Activated CD4-positive, alpha-beta T cell treated with anti-CD3 and anti-CD28 coated beads, Interleukin-2, amount 10 ng/mL, durations not matched to agents 7 days and 5 days (primary cell): Measurements from ENCODE around the gene TMEM132C. TPM values are rescaled to one million over a fixed set of nuclear protein-coding genes. Genes with fewer than 3 reads are reported as not detected.

Experiments
- CTCF ChIA-PET: fragments of 350-600 bp; sonication (Branson Sonifier 250); formaldehyde crosslinking; loops from one replicate; lab custom pipeline; 2021; ENCODE audit warnings: antibody characterized with exemption; lab: Charles Lee
- POLR2A ChIA-PET: fragments of 350-600 bp; sonication (Branson Sonifier 250); formaldehyde crosslinking; loops from one replicate; lab custom pipeline; 2021; ENCODE audit warnings: antibody characterized with exemption; lab: Charles Lee
- DNase-seq: peaks from one replicate; pipeline ENCODE4 v3.0.0-alpha.2; 2020
- H3K27ac Mint-ChIP-seq: one replicate; pipeline ENCODE4 v1.8.0; 2021; ENCODE audit warnings: mild to moderate bottlenecking, moderate library complexity, mixed read lengths
- H3K27me3 Mint-ChIP-seq: one replicate; pipeline ENCODE4 v1.8.0; 2021; ENCODE audit warnings: mixed read lengths
- H3K36me3 Mint-ChIP-seq: one replicate; pipeline ENCODE4 v1.8.0; 2021; ENCODE audit warnings: low read depth, mixed read lengths
- H3K4me1 Mint-ChIP-seq: one replicate; pipeline ENCODE4 v1.8.0; 2021; ENCODE audit warnings: mixed read lengths
- H3K4me3 Mint-ChIP-seq: one replicate; pipeline ENCODE4 v1.8.0; 2021; ENCODE audit warnings: mild to moderate bottlenecking, moderate library complexity, mixed read lengths
- H3K9me3 Mint-ChIP-seq: one replicate; pipeline ENCODE4 v1.8.0; 2021; ENCODE audit warnings: mixed read lengths
- total RNA-seq, 2 experiments: library from RNA; stranded (reverse); gene quantifications; one replicate each; pipeline ENCODE4 v1.2.3, GENCODE V29; 2021

The TMEM132C gene
- total RNA-seq, 2 experiments from 2014 or later = not detected

DNA sequence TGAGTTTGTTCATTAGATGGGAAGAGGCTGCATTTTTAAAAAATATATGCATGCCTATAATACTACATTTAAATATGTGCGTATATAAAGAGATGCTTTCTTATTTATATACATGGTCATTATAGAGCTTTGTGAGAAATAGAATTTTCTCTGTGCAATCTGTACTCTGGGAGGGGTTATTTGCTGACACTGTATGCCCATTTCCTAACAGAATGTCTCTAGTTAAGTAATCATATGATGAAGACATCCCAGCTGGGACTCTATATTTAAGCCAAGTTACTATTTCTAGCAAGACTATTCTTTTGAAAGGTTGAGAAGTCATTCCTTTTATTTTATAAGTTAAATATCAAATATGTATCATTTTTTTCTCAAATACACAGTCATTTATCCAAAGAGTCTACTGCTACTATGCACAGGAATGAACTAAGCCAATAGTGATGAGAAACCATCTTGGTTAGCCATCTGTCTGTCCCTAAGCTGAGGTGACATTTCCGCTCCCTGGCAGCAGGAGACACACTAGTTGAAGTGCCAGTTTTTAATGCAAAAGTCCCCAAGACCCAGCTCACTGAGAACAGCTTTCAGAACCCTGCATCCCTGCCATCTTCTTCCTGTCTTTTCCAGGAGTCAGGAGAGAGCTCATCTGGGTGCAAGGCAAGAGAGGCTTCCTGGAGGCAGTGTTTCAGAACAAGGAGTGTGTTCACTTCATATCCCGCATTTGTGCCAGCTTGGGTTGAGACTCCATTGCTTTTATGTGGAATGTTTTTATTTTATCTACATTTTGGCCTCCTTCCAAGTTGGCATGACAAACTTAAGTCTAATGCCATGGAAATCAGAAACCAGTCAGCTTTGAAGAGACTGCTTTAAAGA is 69.5 kb downstream of the TMEM132C start:
- POLR2A ChIA-PET = no interaction called here
- no peak for DNase-seq
- H3K4me3 Mint-ChIP-seq = no peak overlapping the region
- no peaks in the 10 kb centered on the region for H3K27me3 Mint-ChIP-seq
- CTCF ChIA-PET = no interaction called here
- H3K9me3 Mint-ChIP-seq = no peaks in the 10 kb centered on the region
- no peaks in the 10 kb centered on the region for H3K36me3 Mint-ChIP-seq
- H3K27ac Mint-ChIP-seq = no peak overlapping the region
- H3K4me1 Mint-ChIP-seq = no peaks in the 10 kb centered on the region

DNA sequence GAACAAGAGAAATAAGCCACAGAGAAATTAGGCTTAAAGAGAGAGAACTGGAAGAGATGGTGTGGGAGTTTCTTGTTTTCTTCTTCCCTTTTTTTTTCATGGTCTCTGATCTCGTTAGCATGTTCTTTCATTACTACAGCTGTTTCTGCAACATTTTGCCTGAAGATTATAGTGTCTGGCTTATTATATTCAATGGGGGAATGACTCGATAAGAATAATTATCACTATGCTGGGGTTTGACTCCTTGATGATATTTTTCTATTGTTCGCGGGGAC is 70.0 kb downstream of the TMEM132C start:
- DNase-seq = no peak
- Mint-ChIP-seq H3K36me3 (no peaks in the 10 kb centered on the region), H3K9me3 (no peaks in the 10 kb centered on the region), H3K4me3 (no peak overlapping the region), H3K27me3 (no peaks in the 10 kb centered on the region), H3K27ac (no peak overlapping the region), H3K4me1 (no peaks in the 10 kb centered on the region)
- ChIA-PET CTCF (no interaction called here), POLR2A (no interaction called here)

DNA sequence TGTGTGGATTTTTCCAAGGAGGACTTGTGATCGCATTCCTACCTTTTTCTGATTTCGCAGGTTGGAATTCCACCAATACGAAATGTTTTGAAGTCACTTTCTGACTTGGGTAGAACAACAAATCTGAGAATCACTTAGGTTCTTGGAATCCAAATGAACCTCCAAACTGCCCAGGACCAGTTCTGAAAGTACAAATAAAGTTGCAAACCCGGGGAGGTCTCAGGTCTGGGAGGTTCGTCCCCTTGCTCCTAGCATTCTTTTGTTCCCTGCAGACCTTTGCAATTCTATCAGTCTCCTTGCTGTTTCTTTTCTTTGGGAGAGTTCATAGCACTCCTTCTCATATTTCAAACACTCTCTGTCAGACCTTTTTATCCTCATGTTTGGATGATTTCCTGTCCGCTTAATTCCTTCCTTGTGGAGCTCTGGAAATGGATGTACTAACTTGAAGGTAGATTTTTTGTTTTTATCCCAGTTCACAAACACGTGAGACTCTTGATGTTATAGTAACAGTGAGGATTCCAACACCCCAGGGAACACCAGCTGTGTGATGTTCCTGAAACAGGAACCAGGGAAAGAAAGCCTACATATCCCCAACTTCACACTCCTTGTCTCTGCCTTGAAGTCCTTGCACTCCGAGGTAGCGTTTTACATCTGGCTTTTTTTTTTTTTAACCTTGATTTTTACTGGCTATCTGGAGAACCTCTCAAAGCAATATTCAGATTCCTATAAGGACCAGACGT is 70.6 kb downstream of the TMEM132C start:
- DNase-seq = no peak
- ChIA-PET CTCF (no interaction called here), POLR2A (no interaction called here)
- Mint-ChIP-seq H3K27ac (no peak overlapping the region), H3K36me3 (no peaks in the 10 kb centered on the region), H3K4me3 (no peak overlapping the region), H3K9me3 (no peaks in the 10 kb centered on the region), H3K27me3 (no peaks in the 10 kb centered on the region), H3K4me1 (no peaks in the 10 kb centered on the region)

DNA sequence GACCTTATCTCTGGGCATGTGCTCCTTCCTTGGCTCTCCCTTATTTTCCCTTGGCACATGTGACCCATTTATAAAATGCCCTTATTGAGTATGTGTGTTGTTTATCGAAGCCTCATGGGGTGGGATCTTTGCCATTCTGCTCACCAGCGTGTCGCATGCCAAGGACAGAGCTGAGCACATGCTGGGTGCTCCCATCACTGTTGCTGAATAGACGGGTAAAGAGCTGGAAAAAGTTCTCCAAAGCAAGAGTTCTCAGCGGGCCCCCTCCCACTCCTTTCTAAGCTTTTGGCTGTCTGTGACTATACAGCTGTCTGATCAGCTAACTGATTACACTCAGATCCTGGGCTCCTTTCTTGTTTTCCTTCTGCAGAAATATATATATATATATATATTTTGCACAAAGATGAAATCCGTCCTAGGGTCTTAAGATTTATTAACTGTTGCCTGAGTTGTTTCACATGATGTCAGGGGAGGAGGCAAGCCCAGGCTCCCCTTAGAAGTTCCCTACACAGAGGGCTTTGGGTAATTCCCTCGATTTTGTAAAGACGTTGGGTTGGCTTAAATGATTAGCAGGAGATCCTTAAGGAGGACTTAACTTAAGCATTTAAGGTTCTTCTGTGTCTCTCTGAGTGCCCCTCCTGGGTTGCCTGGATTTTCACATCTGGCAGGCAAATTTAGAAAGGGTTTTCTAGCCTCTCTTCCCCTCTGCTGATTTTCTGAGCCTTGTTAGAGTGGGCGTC is 71.6 kb downstream of the TMEM132C start:
- POLR2A ChIA-PET = no interaction called here
- CTCF ChIA-PET = interaction anchor here (0.6 kb wide), 1 partner anchor 13 kb away, joined by 3 read pairs; no protein-coding TSS in a partner anchor

DNA sequence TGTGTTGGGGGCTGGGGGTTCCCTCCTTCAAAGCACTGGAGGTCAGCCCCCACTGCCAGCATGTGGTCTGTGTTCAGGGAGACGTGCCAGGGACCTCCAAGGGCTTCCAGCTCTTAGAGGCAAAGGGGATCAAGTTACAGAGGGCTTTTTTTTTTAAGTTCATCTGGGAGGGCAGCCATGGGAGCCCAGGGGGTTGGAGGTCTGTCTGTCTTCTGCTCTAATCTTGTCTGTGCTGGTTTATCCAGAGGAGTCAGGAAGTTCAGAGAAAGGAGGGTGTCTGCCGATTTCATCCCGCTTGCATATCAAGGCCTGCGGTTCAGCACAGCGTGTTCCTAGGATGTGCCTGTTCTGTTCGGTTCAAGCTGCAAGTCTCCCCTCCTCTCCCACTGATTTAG is 72.2 kb downstream of the TMEM132C start:
- no peak overlapping the region for H3K4me3 Mint-ChIP-seq
- CTCF ChIA-PET = interaction anchor here (0.6 kb wide), 1 partner anchor 13 kb away, joined by 3 read pairs; no protein-coding TSS in a partner anchor
- H3K36me3 Mint-ChIP-seq = no peaks in the 10 kb centered on the region
- H3K4me1 Mint-ChIP-seq = no peaks in the 10 kb centered on the region
- DNase-seq = no peak
- H3K27me3 Mint-ChIP-seq = no peaks in the 10 kb centered on the region
- H3K9me3 Mint-ChIP-seq = no peaks in the 10 kb centered on the region
- POLR2A ChIA-PET = no interaction called here
- no peak overlapping the region for H3K27ac Mint-ChIP-seq

More for the DNA sequence above, 71.6 kb downstream of the TMEM132C start:
- Mint-ChIP-seq H3K9me3 (no peaks in the 10 kb centered on the region), H3K4me1 (no peaks in the 10 kb centered on the region), H3K36me3 (no peaks in the 10 kb centered on the region), H3K27me3 (no peaks in the 10 kb centered on the region), H3K27ac (no peak overlapping the region), H3K4me3 (no peak overlapping the region)
- no peak for DNase-seq

DNA sequence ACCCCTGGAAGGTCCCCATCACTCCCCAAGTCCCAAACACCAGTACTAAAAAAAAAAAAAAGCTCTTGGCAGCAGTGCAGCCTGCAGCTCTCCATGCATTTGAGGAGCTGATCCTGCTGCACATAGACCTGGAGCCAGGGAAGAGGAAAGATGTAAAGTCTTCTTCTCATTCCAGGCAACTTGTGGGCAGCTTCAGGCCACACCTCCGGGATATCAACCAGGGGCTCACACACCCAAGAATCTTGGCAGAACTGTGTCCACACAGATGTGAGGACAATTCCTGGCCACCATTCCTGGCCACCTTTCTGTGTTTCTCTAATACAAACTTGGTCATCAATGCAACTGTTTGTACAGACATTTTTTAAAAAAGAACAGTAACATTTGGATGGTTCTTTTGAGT is 72.7 kb downstream of the TMEM132C start:
- CTCF ChIA-PET = no interaction called here
- Mint-ChIP-seq H3K27ac (no peak overlapping the region), H3K4me1 (no peaks in the 10 kb centered on the region), H3K27me3 (no peaks in the 10 kb centered on the region), H3K36me3 (no peaks in the 10 kb centered on the region), H3K4me3 (no peak overlapping the region), H3K9me3 (no peaks in the 10 kb centered on the region)
- DNase-seq = no peak
- POLR2A ChIA-PET = no interaction called here

DNA sequence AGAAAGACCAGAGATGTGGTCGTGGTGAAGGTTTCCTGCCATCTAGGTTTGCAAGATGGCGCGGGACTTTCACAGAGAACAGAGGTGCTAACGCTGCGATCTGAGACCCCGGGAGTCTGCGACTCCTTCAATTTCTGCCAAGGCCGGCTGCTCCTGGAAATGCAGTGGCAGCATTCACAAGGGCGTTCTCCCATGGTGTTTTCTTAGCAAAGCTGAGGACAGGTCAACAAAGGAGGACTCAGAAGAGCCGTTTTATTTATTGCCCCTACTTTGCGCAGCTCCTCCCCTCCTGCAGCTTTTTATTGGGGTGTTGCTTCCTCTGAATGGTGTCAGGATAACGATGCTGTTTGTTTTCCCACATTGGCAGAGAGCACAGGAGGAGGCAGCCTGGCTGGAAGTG is 86.3 kb downstream of the TMEM132C start:
- CTCF ChIA-PET = no interaction called here
- POLR2A ChIA-PET = no interaction called here
- Mint-ChIP-seq H3K27me3 (no peaks in the 10 kb centered on the region), H3K9me3 (peaks cover 16% of the 10 kb centered on the region), H3K4me3 (no peak overlapping the region), H3K4me1 (no peaks in the 10 kb centered on the region), H3K27ac (no peak overlapping the region), H3K36me3 (no peaks in the 10 kb centered on the region)
- no peak for DNase-seq

DNA sequence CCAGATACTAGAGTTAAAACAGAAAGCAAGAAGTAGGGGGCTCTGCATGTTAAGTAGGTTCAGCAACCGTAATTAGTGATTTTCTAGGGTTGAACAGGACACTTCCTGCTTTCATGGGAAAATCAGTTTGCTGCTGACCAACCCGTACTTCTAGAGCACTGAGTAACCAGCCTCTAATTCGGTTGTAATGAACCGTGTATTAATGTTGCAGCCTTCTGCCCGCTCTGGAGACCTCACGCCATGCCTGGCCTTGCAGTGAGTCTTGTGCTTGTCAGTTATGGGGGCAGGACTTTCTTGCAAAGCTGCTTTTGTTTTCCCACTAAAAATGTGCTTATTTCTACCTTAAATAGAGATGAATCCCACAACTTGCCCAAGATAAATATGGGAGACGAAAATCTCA is 89.6 kb downstream of the TMEM132C start:
- Mint-ChIP-seq H3K9me3 (peaks cover 10% of the 10 kb centered on the region), H3K4me3 (no peak overlapping the region), H3K4me1 (no peaks in the 10 kb centered on the region), H3K27ac (no peak overlapping the region), H3K27me3 (no peaks in the 10 kb centered on the region), H3K36me3 (no peaks in the 10 kb centered on the region)
- ChIA-PET CTCF (no interaction called here), POLR2A (no interaction called here)
- DNase-seq = no peak

DNA sequence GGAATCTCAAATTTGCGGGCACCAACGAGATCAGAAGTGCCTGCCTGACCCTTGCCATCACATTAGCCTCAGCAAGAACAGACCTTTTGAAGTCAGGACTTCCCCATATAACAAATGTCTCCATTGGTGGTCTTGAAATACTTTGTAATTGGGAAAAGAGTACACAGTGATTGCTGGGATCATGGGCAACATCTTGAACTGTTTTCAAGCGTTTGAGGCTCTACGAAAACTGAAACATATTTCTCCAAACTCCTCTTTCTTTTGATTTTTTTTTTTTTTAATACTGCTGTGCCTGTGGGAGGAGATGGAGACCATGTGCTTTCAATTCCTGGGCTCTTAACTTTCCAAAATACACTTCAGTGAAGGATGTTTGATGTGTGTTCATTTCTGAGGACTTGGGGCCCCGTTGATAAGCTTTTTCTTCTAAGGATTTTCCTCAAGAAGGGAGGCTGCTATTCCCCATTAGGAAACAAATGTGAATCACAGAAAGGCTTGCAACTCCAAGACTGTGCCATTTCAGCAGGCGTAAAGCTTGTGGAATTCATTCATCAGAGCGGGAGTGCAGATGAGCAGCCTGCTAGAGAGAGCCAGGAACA is 94.5 kb downstream of the TMEM132C start:
- no peak for DNase-seq
- Mint-ChIP-seq H3K36me3 (no peaks in the 10 kb centered on the region), H3K9me3 (no peaks in the 10 kb centered on the region), H3K4me3 (no peak overlapping the region), H3K27ac (no peak overlapping the region), H3K4me1 (no peaks in the 10 kb centered on the region), H3K27me3 (peaks cover 11% of the 10 kb centered on the region)
- ChIA-PET POLR2A (no interaction called here), CTCF (no interaction called here)

DNA sequence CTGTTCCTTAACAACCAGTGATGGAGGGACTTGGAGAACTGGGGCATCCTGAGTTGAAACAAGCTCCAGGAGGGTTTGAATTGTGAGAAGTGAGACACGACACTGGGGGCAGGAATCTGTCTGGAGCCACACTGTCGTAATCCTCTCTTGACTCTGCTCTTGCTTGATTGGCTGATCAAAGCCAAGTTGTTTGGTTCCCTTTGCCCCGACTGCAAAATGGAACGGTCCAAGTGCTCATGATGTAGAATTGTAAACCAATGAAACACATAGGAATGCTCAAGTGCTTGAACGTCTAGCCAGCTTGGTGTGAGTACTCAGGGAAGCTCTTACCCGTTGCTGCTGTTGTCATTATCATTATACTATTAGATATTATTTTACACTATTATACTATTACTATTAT is 98.1 kb downstream of the TMEM132C start:
- POLR2A ChIA-PET = no interaction called here
- Mint-ChIP-seq H3K27ac (no peak overlapping the region), H3K9me3 (no peaks in the 10 kb centered on the region), H3K27me3 (peaks cover 11% of the 10 kb centered on the region), H3K4me3 (no peak overlapping the region), H3K4me1 (no peaks in the 10 kb centered on the region), H3K36me3 (no peaks in the 10 kb centered on the region)
- CTCF ChIA-PET = no interaction called here
- no peak for DNase-seq

DNA sequence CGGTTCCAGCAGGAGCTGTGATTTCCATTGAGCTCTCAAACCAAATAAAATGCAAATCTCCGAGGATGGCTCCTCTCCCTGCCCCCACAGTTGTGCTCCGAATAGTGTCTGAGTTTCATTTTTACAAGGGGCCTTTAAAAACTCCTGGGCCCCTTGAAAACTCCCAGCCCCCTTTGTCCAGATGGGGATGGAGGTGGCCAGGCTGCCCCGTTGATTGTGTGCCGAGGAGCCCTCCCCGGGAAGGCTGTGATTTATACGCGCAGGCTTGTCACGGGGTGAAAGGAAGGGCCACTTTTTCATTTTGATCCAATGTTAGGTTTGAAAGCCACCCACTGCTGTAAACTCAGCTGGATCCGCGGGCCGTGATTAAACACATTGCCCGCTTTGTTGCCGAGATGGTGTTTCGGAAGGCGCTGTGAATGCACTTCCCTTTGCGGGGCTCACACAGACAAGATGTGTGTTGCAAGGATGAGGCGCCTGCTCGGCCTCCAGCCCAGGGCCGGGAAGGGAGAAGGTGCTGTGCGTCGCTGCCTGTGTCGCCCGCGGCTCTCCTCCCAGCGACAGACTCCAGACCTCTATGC is 98.8 kb downstream of the TMEM132C start:
- no peaks in the 10 kb centered on the region for H3K9me3 Mint-ChIP-seq

DNA sequence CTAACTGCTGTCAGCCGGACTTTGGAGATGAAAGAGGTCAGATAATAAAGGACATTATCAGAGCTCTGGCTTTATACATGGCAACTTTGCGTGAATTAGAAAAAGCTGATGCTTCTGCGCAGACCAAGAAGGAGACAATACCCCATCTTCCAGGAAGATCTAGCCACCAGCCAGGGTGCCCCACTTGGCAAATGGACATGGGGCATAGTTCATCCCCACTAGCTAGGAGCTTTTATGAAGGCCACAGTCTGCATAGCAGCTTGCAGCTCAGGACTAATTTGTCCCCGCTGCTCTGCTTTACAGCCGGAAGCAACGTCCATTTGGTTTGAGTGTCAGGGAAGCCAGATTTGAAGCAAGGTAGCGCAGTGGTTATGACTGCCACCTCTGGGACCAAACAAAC is 101.0 kb downstream of the TMEM132C start:
- H3K27ac Mint-ChIP-seq = no peak overlapping the region
- H3K36me3 Mint-ChIP-seq = no peaks in the 10 kb centered on the region
- peaks cover 11% of the 10 kb centered on the region for H3K27me3 Mint-ChIP-seq
- no peaks in the 10 kb centered on the region for H3K9me3 Mint-ChIP-seq
- no peaks in the 10 kb centered on the region for H3K4me1 Mint-ChIP-seq
- DNase-seq = no peak
- POLR2A ChIA-PET = no interaction called here
- no peak overlapping the region for H3K4me3 Mint-ChIP-seq
- CTCF ChIA-PET = no interaction called here

More for the DNA sequence above, 98.8 kb downstream of the TMEM132C start:
- H3K4me3 Mint-ChIP-seq = no peak overlapping the region
- no peaks in the 10 kb centered on the region for H3K4me1 Mint-ChIP-seq
- no peaks in the 10 kb centered on the region for H3K36me3 Mint-ChIP-seq
- DNase-seq = no peak
- POLR2A ChIA-PET = no interaction called here
- CTCF ChIA-PET = no interaction called here
- peaks cover 11% of the 10 kb centered on the region for H3K27me3 Mint-ChIP-seq
- no peak overlapping the region for H3K27ac Mint-ChIP-seq
